Measurements from ENCODE around the gene KCND2. TPM values are rescaled to one million over a fixed set of nuclear protein-coding genes. Genes with fewer than 3 reads are reported as not detected.
"Not testable (repeated sequence)": the region's sequence is repeated elsewhere in the genome, so short reads cannot be mapped to it uniquely, and the experiment has no call there.

The KCND2 gene
- total and polyA plus RNA-seq, 3 donors from 2014 or later: 3.8 to 6.1 (median 5.1) TPM

GRCh38 chr7:120775755-120776154 lies 502.8 kb downstream of the KCND2 start:
- DNase-seq: no peak
- TF ChIP-seq POLR2A (IDR thresholded peaks at IDR 0.05) (no peak), CTCF (IDR thresholded peaks at IDR 0.05) (no peak)
- Histone ChIP-seq H3K4me1 (no peaks in the 10 kb centered on the region), H3K36me3 (ENCODE audit: low read depth, missing control alignments) (no peaks in the 10 kb centered on the region), H3K9me3 (no peaks in the 10 kb centered on the region), H3K27ac (no peak overlapping the region), H3K4me3 (no peak overlapping the region), H3K27me3 (no peaks in the 10 kb centered on the region)
- intact Hi-C loops (cut with DNase I; ENCODE audit: low total_unique reads): no loop called here

DNA sequence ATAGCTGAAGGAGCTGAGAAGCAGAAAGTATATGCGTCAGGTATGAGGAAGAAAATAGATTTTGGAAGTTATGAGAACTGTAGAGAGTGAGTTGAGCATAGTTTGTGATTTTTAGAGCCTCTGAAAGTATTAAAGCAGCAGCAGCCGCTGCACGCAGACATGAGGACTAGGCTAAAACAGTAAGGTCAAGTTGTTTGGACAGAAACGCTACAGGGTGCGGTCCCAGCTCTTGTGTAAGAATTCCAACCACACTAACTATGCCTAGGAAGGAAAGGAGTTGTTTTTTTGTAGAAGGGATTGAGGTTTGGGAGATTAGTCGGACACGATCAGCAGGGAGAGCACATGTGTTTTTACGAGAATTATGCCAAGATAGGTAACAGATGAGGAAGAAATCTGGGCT lies 506.1 kb downstream of the KCND2 start:
- H3K9me3 ChIP-seq; DNase-seq; H3K27ac ChIP-seq; H3K36me3 ChIP-seq (ENCODE audit: low read depth, missing control alignments); intact Hi-C loops (cut with DNase I; ENCODE audit: low total_unique reads); H3K4me1 ChIP-seq; H3K27me3 ChIP-seq; H3K4me3 ChIP-seq: not testable (repeated sequence)
- WGBS, 2 donors: 91 to 94% methylated on average over 8 of the region's 8 CpGs

- H3K36me3 ChIP-seq (ENCODE audit: low read depth, missing control alignments); DNase-seq; H3K27ac ChIP-seq; H3K9me3 ChIP-seq; intact Hi-C loops (cut with DNase I; ENCODE audit: low total_unique reads); H3K4me1 ChIP-seq; H3K4me3 ChIP-seq; H3K27me3 ChIP-seq: not testable (repeated sequence)
- 74 to 85% methylated on average over 7 of the region's 7 CpGs for WGBS, 2 donors
These were observed 507.5 kb downstream of the KCND2 start for GRCh38 chr7:120780451-120780850.

- Histone ChIP-seq H3K4me1 (no peaks in the 10 kb centered on the region), H3K27ac (no peak overlapping the region), H3K4me3 (no peak overlapping the region), H3K36me3 (ENCODE audit: low read depth, missing control alignments) (no peaks in the 10 kb centered on the region), H3K27me3 (no peaks in the 10 kb centered on the region), H3K9me3 (no peaks in the 10 kb centered on the region)
- intact Hi-C loops (cut with DNase I; ENCODE audit: low total_unique reads): no loop called here
- no peak for DNase-seq
- WGBS, 2 donors: 90 to 91% methylated on average over 6 of the region's 6 CpGs
- TF ChIP-seq CTCF (IDR thresholded peaks at IDR 0.05): no peak
- TF ChIP-seq POLR2A (IDR thresholded peaks at IDR 0.05): no peak
These were observed 508.0 kb downstream of the KCND2 start for GRCh38 chr7:120780938-120781337.

DNA sequence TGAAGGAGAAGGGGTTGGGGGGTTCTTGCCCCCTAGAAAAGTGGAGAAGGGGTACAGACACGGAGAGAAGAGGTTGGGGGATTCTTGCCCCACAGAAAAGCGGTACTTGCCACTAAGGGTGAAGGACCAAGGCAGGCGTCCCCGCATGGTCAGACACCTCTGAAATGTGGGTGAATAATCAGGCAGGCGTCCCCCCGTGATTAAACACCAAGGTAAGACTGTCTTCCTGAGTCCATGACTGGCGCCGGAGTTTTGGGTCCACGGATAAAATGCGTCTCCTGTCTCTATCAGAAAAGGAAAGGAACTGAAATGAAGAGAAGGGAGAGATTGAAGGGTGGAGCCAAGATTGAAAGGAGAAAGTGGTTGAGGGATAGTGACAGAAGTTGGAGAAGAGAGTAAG lies 508.9 kb downstream of the KCND2 start:
- H3K4me3 ChIP-seq; intact Hi-C loops (cut with DNase I; ENCODE audit: low total_unique reads); DNase-seq; H3K36me3 ChIP-seq (ENCODE audit: low read depth, missing control alignments); H3K4me1 ChIP-seq; H3K9me3 ChIP-seq; H3K27ac ChIP-seq; H3K27me3 ChIP-seq: not testable (repeated sequence)
- 92 to 96% methylated on average over 10 of the region's 10 CpGs for WGBS, 2 donors

DNA sequence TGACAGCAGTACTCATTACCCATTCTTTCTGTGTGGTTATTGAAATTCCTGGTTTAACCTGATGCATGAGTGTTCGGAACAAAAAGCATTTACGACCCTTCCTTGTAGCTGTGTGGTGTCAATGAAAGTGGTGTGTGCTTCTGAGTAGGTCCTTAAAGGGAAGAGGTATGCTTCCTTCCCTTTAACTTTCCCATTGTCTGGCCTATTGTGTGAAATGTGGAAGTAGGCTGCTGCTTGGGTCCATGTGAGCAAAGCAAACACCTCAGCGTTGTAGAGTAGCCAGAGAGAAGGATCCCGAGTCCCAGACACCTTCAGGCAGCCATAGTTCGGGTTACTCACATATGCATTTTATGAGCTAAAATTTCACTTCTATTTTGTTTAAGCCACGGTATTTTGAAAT lies 510.3 kb downstream of the KCND2 start:
- H3K4me3 ChIP-seq: no peak overlapping the region
- H3K27ac ChIP-seq: no peak overlapping the region
- DNase-seq: no peak
- no peaks in the 10 kb centered on the region for H3K27me3 ChIP-seq
- 92 to 94% methylated on average over 6 of the region's 6 CpGs for WGBS, 2 donors
- intact Hi-C loops (cut with DNase I; ENCODE audit: low total_unique reads): no loop called here
- H3K9me3 ChIP-seq: no peaks in the 10 kb centered on the region
- no peak for TF ChIP-seq POLR2A (IDR thresholded peaks at IDR 0.05)
- TF ChIP-seq CTCF (IDR thresholded peaks at IDR 0.05): no peak
- no peaks in the 10 kb centered on the region for H3K36me3 ChIP-seq (ENCODE audit: low read depth, missing control alignments)
- H3K4me1 ChIP-seq: no peaks in the 10 kb centered on the region

Measured in testis (tissue), 3 donors.